GM13977 (cell line): ENCODE results near the gene SUSD3.

ENCODE experiments used
- DNase-seq: peaks from one replicate; pipeline ENCODE4 v3.0.0; 2012; ENCODE audit warnings: low spot score
- in situ Hi-C: fragments of 300-500 bp; cut with MboI; formaldehyde crosslinking; loops from one replicate; pipeline ENCODE4 v1.12.0; 2022; ENCODE audit warnings: low sequenced_read_pairs, low pct_unique_long_range_greater_than_20kb, mixed read lengths, inconsistent platforms; ENCODE audit not compliant: unreplicated experiment
- TF ChIP-seq, protein P1 (sequence below): IDR thresholded peaks from 2 replicates; pipeline ENCODE4 v1.5.1; 2012; ENCODE audit warnings: mild to moderate bottlenecking, control low read depth; ENCODE audit not compliant: insufficient read depth; ENCODE audit errors: extremely low read depth, missing control alignments

Gene SUSD3

DNA sequence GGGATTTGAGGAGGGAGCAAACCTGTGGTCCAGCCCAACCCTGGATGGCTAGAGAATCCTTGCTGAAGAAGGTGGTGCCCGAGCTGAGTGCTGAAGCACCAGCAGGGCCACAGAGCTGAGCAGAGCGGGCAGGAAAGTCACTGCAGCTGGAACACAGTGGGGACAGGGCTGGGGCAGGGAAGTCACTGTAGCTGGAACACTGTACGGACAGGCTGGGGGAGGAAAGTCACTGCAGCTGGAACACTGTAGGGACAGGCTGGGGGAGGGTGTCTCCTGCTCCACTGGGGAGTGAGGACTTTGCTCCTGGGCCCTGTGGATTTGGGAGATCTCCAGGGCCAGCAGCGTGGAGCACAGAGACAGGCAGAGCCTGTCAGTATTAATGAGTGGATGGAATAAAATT, 9.0 kb upstream of the SUSD3 start:
- TF ChIP-seq, protein P1, sequence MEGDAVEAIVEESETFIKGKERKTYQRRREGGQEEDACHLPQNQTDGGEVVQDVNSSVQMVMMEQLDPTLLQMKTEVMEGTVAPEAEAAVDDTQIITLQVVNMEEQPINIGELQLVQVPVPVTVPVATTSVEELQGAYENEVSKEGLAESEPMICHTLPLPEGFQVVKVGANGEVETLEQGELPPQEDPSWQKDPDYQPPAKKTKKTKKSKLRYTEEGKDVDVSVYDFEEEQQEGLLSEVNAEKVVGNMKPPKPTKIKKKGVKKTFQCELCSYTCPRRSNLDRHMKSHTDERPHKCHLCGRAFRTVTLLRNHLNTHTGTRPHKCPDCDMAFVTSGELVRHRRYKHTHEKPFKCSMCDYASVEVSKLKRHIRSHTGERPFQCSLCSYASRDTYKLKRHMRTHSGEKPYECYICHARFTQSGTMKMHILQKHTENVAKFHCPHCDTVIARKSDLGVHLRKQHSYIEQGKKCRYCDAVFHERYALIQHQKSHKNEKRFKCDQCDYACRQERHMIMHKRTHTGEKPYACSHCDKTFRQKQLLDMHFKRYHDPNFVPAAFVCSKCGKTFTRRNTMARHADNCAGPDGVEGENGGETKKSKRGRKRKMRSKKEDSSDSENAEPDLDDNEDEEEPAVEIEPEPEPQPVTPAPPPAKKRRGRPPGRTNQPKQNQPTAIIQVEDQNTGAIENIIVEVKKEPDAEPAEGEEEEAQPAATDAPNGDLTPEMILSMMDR: no peak
- in situ Hi-C loops: no loop called here
- DNase-seq: no peak

DNA sequence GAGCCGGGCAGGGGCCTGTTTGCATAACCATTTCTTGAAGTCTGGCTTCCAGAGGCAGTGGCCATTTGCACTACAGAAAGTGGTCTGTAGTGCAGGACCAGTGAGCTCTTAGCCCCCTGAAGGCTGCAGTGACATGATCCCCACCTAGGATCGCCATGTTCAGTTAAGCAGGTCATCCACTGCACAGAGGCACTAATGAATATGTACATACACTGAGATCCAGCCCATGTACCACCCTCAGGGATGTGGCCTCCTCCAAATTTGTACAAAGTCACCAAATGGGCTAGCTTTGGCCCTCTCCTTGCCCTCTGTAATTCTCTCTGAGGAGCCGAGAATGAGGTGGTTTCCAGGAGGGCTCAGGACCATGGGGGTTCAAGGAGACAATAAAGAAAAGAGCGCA, 8.3 kb upstream of the SUSD3 start:
- in situ Hi-C loops: no loop called here
- TF ChIP-seq, protein P1: no peak
- DNase-seq: no peak

DNA sequence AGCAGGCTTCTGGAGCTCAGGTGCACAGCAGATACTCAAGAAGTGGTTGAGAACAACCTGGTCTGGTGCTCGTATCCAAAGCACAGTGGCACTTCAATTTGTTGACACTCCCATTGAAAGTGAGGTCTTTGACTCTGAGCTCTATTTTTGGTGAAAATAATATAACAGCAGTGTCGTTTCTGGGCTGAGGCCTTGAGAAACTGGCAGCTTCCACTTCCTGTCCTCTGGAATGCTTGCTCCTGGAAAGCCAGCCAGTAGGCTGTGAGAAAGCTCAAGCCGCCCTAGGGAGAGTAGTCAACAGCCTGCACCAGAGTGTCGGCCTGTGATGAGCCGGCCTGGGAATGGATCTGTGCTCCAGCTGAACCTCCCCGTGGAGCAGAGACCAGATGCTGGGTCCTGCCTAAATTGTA, 6.8 kb upstream of the SUSD3 start:
- in situ Hi-C loops: no loop called here
- DNase-seq: no peak
- TF ChIP-seq, protein P1: no peak

DNA sequence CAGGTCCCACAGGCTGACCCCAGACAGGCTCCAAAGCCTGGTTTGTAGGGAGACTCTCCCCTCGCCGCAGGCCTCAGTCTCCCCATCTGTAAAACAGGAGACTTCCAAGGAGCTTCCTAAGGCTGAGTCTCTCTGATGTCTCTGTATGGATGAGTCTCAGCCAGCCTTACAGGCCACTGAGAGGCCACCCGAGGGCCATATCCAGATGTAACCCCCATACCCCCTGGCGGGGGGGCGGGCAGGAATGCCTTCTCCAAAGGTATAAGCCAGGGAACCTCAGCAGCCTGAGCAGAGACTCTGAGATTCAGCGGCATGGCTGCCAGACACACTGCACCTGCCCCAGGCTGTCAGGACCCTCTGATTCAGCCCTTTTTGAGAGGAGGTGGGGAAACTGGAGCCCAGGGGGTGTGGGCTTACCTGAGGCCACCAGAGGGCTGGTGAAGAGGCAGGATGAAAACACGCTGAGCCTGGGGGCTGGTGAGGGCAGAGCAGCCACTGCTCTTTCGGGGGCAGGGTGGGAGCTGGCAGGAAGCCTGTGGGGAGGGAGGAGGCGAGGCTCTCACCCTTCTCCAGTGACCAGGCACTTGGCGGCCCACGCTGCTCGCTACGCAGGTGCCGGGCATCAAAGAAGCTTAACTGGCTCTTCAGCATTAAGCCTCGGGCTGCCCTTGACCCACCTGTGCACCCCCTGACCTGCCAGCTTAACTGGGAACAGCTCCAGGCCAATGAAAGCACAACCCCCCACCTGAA, 5.5 kb upstream of the SUSD3 start:
- TF ChIP-seq, protein P1: no peak
- DNase-seq: no peak
- in situ Hi-C loops: no loop called here

DNA sequence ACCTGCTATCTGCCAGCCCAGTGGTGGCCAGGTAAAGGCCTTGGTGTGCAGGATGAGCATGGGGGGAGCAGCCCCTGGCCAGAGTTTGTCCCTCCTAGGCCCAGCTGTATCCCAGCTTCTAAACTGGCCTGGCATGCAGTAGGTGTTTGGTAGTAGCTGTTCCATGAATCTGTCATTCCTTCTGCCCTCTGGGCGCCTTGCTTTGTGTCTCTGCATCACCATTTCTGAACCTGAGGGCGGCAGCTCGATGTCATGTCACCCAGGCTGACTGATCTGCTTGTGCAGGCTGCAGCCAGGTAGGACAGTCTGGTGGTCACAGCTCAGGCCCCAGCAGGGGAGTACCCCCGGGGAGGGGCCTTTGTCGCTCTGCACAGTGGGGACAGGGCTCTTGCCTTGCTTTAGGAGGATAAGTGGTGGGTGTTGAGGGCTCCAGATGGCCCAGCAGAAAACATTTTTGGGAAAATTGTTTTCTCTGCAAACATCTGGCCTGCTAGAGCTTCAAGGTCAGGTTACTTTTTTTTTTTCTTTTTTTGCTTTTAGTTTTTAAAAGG, 4.6 kb upstream of the SUSD3 start:
- DNase-seq: no peak
- in situ Hi-C loops: no loop called here
- TF ChIP-seq, protein P1: no peak

DNA sequence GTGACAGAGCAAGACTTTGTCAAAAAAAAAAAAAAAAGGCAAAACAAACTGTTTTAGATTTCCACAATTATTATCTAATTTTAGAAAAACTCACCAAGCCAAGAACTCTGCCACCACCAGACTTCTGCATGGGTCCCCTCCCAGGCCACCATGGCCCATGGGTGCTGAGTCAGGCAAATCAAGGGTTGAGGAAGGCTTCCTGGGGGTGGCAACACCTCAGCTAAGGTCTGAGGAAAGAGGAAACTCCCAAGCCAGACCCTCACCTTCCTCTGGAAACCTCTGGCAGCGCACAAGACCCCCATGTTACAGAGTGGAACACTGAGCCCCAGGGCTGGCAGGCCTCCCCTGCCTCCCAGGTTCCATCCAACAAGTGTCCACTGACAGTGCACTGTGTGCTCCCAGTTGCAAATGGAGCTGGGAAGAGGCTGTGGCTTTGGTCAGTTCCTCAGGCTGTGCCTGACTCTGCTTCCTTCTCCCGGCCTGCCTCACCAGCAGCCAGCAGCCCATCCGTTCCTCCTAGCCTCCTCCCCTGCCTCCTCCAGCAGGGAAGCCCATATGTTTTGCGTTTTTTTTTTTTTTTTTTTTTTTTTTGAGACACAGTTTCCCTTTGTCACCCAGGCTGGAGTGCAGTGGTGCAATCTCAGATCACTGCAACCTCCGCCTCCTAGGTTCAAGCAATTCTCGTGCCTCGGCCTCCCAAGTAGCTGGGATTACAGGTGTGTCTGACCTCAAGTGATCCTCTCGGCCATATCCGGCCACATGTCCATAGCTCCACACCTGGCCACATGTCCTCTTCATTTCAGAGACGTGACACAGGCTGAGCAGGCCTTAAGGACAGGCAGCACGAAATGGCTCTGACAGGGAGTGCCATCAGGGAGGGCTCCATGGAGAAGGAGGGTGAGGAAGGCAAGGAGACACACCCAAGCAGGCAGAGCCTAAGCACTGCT, 3.5 kb upstream of the SUSD3 start:
- TF ChIP-seq, protein P1: no peak

More for the DNA sequence above, 3.5 kb upstream of the SUSD3 start:
- no peak for DNase-seq
- in situ Hi-C loops: no loop called here
